Subcutaneous abdominal adipose tissue (tissue), 5 donors: Measurements from ENCODE around the gene RPL6.

ENCODE experiments used
- H3K27ac ChIP-seq: one replicate; pipeline ENCODE4 v1.7.0; 2013; ENCODE audit warnings: low read depth, mild to moderate bottlenecking, inconsistent platforms, low read length, moderate library complexity
- H3K27me3 ChIP-seq, 5 donors: one replicate each; pipeline ENCODE4 v1.7.0; 2013; ENCODE audit warnings: low read length in 5 of 5, inconsistent platforms in 1 of 5; ENCODE audit not compliant: control insufficient read depth in 5 of 5, insufficient read depth in 4 of 5
- H3K36me3 ChIP-seq, 5 donors: one replicate each; pipeline ENCODE4 v1.7.0; 2013; ENCODE audit warnings: low read length in 5 of 5; ENCODE audit not compliant: control insufficient read depth in 5 of 5, insufficient read depth in 5 of 5
- H3K4me1 ChIP-seq, 5 donors: one replicate each; pipeline ENCODE4 v1.7.0; 2013; ENCODE audit warnings: low read length in 5 of 5, mild to moderate bottlenecking in 3 of 5, moderate library complexity in 1 of 5; ENCODE audit not compliant: control insufficient read depth in 5 of 5, insufficient read depth in 5 of 5
- H3K4me3 ChIP-seq, 5 donors: one replicate each; pipeline ENCODE4 v1.7.0; 2013; ENCODE audit warnings: low read length in 5 of 5, low read depth in 1 of 5
- H3K9ac ChIP-seq, 5 donors: one replicate each; pipeline ENCODE4 v1.7.0; 2013; ENCODE audit warnings: low read length in 5 of 5, mild to moderate bottlenecking in 4 of 5, moderate library complexity in 3 of 5
- H3K9me3 ChIP-seq, 5 donors: one replicate each; pipeline ENCODE4 v1.7.0; 2013; ENCODE audit warnings: low read length in 5 of 5; ENCODE audit not compliant: control insufficient read depth in 5 of 5
- donor health status: healthy.
- donor health status: healthy.
- donor health status: healthy.
- donor health status: healthy.
- donor health status: healthy.

RPL6 gene

DNA sequence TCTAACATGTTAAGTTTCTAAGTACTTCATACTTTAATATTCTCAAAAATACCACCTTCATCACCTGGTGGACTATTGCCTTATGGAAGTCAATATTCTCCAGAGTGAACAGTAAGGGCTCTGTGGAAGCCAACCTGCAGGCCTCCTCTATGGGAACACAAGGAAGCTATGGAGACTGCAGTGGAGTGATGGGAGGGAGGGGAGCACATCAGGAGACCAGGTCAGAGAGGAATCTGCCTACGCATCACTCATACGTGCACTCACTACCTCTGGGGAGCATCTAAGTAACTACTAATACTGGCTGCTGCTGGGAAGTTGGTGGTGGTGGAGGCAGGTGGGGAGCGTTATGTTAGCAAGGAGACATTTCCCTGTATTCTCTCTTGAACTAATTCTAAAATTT lies 47.1 kb downstream of the RPL6 start:
- H3K36me3 ChIP-seq = no peaks in the 10 kb centered on the region
- H3K4me1 ChIP-seq = no peaks in the 10 kb centered on the region
- H3K27ac ChIP-seq = no peak overlapping the region
- H3K9ac ChIP-seq = no peak overlapping the region
- no peaks in the 10 kb centered on the region for H3K9me3 ChIP-seq
- no peak overlapping the region for H3K4me3 ChIP-seq
- no peaks in the 10 kb centered on the region for H3K27me3 ChIP-seq

- Histone ChIP-seq H3K27ac (no peak overlapping the region), H3K4me1 (no peaks in the 10 kb centered on the region), H3K9ac (no peak overlapping the region), H3K27me3 (no peaks in the 10 kb centered on the region), H3K4me3 (no peak overlapping the region), H3K36me3 (no peaks in the 10 kb centered on the region), H3K9me3 (no peaks in the 10 kb centered on the region)
Measured at GRCh38 chr12:112361271-112361670, 48.1 kb downstream of the RPL6 start.

GRCh38 chr12:112359290-112359689 lies 50.1 kb downstream of the RPL6 start:
- Histone ChIP-seq H3K36me3 (no peaks in the 10 kb centered on the region), H3K4me3 (no peak overlapping the region), H3K9me3 (no peaks in the 10 kb centered on the region), H3K4me1 (no peaks in the 10 kb centered on the region), H3K27ac (no peak overlapping the region), H3K9ac (no peak overlapping the region), H3K27me3 (no peaks in the 10 kb centered on the region)

- Histone ChIP-seq H3K27ac (no peak overlapping the region), H3K9ac (no peak overlapping the region), H3K4me3 (no peak overlapping the region), H3K4me1 (no peaks in the 10 kb centered on the region), H3K9me3 (no peaks in the 10 kb centered on the region), H3K36me3 (no peaks in the 10 kb centered on the region), H3K27me3 (no peaks in the 10 kb centered on the region)
Measured at GRCh38 chr12:112357214-112357613, 52.2 kb downstream of the RPL6 start.
